HG02852 (cell line): ENCODE measurements around the gene FARP1.
"Not testable (repeated sequence)": the region's sequence is repeated elsewhere in the genome, so short reads cannot be mapped to it uniquely, and the experiment has no call there.

Source experiments
- ATAC-seq: cut with Tn5 transposase; IDR thresholded peaks from one replicate; pipeline ENCODE4 v1.9.1; 2021; ENCODE audit warnings: mild to moderate bottlenecking, moderate library complexity; ENCODE audit not compliant: unreplicated experiment

Gene FARP1

GRCh38 chr13:98224557-98224956, 81.7 kb downstream of the FARP1 start:
- ATAC-seq: no peak

GRCh38 chr13:98225036-98225940, 82.4 kb downstream of the FARP1 start:
- ATAC-seq: no peak

- no peak for ATAC-seq
These were observed 83.6 kb downstream of the FARP1 start for GRCh38 chr13:98226496-98226895.

GRCh38 chr13:98228661-98229341, 85.9 kb downstream of the FARP1 start:
- ATAC-seq: no peak

- ATAC-seq: not testable (repeated sequence)
These were observed 87.9 kb downstream of the FARP1 start for GRCh38 chr13:98230762-98231161.

DNA sequence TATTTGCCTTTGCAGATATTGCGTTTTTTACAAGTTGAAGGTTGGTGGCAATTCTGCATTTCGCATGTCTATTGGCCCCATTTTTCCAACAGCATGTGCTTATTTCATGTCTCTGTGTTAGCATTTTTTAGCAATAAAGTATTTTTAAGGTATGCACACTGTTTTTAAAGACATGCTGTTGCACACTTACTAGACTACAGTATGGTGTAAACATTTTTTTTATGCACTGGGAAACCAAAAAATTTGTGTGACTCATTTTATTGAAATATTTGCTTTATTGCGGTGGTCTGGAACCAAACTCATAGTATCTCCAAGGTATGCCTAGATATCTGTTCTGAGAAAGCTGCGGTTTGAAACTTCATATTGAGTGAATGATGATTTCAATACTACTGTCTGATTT, 89.6 kb downstream of the FARP1 start:
- ATAC-seq: no peak

DNA sequence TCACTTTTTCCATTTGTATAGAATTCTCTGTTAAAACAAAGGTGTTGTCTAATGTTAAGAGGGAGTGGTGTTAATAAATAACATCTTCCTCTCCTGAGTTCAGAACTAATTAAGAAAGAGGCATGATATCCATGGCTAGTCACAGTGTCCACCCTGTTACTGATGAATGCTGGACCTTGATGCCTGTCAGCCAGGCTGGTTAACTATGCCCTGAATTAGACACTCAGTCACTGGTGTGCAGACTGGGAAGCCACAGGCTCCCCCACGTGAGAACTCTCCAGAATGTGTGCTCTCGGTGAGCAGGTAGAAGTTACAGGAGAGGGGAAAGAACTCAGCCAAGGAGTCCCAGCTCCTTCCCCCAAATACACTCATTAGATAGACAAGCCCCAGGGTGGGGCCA, 90.2 kb downstream of the FARP1 start:
- ATAC-seq: no peak

DNA sequence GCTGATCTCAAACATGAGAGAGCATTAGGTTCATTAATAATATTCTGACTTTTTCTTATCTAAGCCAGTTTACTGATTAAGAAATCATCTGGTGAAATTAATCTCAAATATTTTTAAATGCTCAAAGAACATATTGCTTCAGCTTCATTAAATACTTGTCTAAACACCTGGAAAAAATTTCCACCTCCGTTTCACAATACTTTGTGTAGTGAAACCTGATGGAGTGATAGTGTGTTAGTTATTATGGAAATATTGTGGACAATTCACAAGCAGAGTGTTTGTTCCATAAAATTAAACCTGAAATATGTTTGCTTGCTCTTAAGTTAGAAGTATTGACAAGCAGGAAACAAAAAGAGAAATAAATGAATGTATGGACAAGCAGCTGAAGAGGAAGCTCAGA, 91.5 kb downstream of the FARP1 start:
- no peak for ATAC-seq

- ATAC-seq: no peak
These were observed 93.3 kb downstream of the FARP1 start for GRCh38 chr13:98236197-98236596.

- no peak for ATAC-seq
These were observed 94.4 kb downstream of the FARP1 start for GRCh38 chr13:98237331-98237730.

DNA sequence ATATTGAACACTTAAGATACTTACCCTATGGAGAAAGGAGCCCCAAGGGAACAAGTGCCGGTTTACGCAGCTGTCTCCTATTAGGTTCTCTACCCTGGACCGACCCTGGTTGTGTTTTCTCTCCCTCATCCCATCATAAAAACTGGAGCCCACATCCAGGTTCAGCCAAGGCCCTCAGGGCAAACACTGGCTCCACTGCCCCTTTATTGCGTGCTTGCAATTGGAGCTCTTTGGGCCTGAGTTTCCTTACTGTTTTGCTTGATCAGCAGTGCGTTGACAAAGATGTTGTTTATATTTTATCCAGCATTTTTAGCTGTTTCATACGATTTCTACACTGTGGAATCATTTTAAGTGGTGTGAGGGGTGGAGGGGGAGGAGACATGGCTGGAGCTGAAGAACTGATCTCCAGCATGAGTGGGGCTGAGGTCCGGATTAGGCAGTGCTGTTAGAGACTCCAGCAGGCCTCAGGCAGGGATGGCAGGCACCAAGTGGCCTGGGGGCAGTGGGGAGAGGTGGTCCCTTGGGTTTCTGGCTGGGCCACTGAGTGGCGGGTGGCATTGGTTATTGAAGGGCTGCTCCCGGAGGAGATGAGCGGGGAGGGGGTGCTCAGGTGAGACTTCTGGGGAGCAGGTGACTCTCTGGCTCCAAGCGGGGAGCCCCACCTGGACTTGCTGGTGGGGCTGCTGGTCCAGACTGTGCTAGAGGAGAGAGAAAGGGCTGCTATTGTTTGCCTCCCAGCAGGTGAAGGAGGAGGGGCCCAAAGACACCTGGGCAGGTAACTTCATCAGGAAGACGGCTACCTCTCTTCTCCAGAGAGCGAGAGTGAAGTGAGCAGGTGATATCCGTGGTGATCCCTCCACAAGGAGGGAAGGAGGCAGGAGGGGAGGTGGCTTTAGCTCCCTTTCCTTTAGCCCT, 96.5 kb downstream of the FARP1 start:
- ATAC-seq: no peak

DNA sequence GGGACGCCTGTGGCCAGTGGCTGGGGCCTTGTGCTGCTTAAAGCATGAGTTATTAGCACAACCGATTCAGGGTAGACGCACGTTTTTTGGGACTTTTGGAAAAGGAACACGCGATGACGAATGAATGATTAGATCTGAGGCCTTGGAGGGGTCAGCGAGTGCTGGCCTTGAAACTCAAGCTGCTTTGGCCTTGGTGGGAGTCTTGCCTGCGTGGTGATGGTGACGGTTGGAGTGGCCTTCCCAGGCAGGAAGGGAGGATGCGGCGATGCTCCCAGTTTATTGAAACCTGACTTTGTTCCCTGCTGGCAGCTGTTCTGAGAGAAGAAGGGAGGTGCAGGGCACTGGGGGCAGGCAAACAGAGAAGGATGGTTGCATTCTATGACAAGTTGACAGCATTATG, 97.2 kb downstream of the FARP1 start:
- no peak for ATAC-seq

- ATAC-seq: no peak
These were observed 98.1 kb downstream of the FARP1 start for GRCh38 chr13:98240974-98241373.

- ATAC-seq: no peak
These were observed 99.1 kb downstream of the FARP1 start for GRCh38 chr13:98241976-98242375.

GRCh38 chr13:98242403-98242802, 99.5 kb downstream of the FARP1 start:
- no peak for ATAC-seq

- no peak for ATAC-seq
These were observed 101.0 kb downstream of the FARP1 start for GRCh38 chr13:98243929-98244272.

GRCh38 chr13:98246538-98247172, 103.8 kb downstream of the FARP1 start:
- ATAC-seq: no peak

DNA sequence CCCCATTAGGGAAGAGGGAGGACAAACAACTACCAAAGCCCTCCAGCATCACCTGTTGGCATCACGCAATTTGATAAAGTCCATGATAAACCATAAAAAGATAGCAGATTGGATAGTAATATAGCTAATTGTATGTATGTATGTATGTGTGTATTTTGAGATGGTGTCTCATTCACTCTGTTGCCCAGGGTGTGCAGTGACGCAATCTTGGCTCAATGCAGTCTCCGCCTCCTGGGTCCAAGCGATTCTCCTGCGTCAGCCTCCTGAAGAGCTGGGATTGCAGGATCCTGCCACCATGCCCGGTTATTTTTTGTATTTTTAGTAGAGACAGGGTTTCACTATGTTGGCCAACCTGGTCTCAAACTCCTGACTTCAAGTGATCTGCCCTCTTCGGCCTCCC, 108.8 kb downstream of the FARP1 start:
- no peak for ATAC-seq

- ATAC-seq: no peak
These were observed 110.1 kb downstream of the FARP1 start for GRCh38 chr13:98252931-98253470.

DNA sequence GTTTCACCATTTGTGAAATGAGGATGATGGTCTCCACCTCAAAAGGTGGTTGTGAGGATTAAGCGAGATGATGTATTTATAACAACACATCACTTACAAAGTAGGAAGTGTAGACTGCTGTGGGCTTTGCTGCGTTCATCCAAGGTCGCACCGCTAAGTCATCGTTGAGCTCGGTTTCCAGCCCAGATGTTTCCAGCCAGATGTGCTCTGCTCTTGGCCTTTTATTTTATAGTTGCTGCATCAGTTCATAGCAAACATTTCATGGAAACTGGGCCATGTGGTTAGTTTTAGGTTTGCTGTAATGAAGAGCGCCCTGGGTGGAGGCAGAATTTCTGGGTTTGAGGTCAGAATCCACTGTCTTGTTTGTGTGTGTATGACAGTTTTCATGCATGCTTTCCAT, 110.6 kb downstream of the FARP1 start:
- ATAC-seq: no peak

DNA sequence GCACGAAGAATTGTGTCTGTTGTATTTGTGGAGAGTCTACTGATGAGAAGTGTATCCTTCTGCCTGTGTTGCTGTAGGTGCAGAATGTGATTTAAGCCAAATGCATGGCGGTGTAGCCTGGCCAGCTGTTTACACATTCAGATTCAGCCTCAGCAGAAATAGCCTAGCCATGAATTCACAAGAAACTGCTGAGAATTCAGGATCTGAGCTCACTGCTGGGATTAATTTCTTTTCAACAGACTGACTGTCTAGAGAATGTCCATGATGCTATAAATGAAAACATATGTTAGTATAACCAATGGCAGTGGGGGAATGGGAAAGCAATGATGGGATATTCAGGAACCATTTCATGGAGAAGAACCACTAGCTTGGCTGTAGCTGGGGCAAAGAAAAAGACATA, 111.6 kb downstream of the FARP1 start:
- ATAC-seq: no peak
